Measurements from ENCODE around the gene TPCN1.

- no peak for TF ChIP-seq CTCF (conservative IDR thresholded peaks at IDR 0.05; ENCODE audit: low read depth, low read length)
- no peak for TF ChIP-seq EZH2 (IDR thresholded peaks at IDR 0.05; ENCODE audit: borderline replicate concordance, low read depth, low read length, poor library complexity, severe bottlenecking)
These were observed 69.2 kb downstream of the TPCN1 start for GRCh38 chr12:113290506-113290905.
